Retinal pigment epithelial cell (primary cell): ENCODE measurements around the gene FBXW7.
"Not testable (repeated sequence)": the region's sequence is repeated elsewhere in the genome, so short reads cannot be mapped to it uniquely, and the experiment has no call there.

Source experiments
- DNase-seq: peaks from one replicate; pipeline ENCODE4 v3.0.0-alpha.2; 2010; ENCODE audit warnings: low read depth
- H3K4me3 ChIP-seq: 2 replicates; pipeline ENCODE4 v1.5.1; 2011; ENCODE audit warnings: mild to moderate bottlenecking, low read length, control low read depth, moderate library complexity
- TF ChIP-seq, protein P1 (sequence below): conservative IDR thresholded peaks from 2 replicates; pipeline ENCODE4 v1.5.1; 2011; ENCODE audit warnings: low read depth, low read length, control low read depth, inconsistent platforms

Gene FBXW7

DNA sequence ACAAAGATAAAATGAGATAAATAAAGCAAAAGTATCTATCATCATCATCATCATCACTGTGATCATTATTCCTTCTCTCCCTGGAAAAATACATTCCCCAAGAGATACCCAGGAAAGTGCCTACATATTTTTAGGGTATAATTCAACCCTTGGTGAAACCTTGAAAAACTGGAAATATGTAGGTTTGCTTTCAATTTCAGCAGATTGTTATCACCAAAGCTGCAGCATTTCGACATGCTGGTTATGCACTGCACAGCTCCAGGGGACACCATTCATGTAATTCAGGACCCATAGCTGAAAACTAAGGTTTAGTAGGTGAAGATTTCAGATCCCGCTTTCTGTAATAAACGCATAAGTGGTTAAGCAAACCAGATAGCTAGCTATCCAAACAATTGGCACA is 28.4 kb upstream of the FBXW7 start:
- no peak for DNase-seq
- H3K4me3 ChIP-seq, result no peak overlapping the region
- TF ChIP-seq, protein P1, sequence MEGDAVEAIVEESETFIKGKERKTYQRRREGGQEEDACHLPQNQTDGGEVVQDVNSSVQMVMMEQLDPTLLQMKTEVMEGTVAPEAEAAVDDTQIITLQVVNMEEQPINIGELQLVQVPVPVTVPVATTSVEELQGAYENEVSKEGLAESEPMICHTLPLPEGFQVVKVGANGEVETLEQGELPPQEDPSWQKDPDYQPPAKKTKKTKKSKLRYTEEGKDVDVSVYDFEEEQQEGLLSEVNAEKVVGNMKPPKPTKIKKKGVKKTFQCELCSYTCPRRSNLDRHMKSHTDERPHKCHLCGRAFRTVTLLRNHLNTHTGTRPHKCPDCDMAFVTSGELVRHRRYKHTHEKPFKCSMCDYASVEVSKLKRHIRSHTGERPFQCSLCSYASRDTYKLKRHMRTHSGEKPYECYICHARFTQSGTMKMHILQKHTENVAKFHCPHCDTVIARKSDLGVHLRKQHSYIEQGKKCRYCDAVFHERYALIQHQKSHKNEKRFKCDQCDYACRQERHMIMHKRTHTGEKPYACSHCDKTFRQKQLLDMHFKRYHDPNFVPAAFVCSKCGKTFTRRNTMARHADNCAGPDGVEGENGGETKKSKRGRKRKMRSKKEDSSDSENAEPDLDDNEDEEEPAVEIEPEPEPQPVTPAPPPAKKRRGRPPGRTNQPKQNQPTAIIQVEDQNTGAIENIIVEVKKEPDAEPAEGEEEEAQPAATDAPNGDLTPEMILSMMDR, result no peak

DNA sequence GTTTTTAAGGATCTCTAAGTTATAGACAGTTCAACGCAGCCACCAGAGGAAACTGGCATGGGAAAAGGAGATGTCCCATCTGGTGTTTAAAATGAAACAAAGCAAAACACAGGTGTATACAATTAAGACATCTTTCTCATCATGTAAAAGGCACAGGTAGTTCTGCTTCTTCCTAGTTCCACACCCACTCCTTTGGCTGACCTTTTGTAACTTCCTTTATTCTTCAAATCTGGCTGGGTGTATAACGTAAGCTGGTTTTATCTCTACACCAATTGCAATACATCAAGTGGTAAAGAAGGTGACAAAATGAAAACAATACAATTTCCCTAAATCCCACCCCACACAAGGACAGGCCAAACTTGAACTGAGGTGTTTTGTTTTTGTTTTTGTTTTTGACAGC is 27.3 kb upstream of the FBXW7 start:
- TF ChIP-seq, protein P1, result no peak
- no peak overlapping the region for H3K4me3 ChIP-seq

DNA sequence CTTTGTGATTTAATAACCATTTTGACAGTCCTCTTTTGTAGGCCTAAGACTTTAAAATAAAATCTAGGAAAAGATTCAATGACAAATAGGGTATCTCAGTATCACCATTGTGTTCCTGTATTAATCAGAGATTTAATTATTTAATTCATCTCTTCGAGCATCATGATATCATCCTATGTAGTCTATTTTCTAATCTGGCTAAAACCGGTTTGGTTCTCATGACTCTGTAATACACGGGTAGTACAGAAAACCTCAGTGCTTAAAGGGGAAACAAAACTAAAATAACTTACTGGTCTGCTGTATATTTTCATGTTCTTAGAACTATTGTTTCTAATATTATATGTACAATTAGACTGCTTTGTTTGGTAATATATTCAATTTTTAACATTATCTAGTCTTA is 23.7 kb upstream of the FBXW7 start:
- TF ChIP-seq, protein P1, result no peak
- H3K4me3 ChIP-seq, result no peak overlapping the region
- no peak for DNase-seq

More for the DNA sequence above, 27.3 kb upstream of the FBXW7 start:
- no peak for DNase-seq

DNA sequence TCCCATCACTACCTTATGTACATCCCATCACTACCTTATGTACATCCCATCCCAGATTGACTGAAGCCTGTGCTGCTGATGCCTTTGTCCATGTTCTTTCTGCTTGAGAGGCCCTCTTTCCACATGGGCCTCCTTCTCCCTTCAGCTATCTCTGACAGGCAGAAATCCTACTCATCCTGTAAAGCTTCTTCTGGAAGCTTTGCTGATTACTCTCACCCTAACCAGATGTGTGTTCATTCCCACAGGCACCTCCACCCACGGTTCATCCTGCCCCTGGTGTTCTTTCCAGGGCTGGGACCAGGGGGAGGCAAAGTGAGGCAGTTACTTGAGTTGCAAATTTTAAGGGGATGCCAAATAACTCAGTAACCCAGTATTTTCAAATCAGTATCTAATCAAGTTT is 22.5 kb upstream of the FBXW7 start:
- TF ChIP-seq, protein P1, result no peak
- H3K4me3 ChIP-seq, result no peak overlapping the region
- DNase-seq, result no peak

DNA sequence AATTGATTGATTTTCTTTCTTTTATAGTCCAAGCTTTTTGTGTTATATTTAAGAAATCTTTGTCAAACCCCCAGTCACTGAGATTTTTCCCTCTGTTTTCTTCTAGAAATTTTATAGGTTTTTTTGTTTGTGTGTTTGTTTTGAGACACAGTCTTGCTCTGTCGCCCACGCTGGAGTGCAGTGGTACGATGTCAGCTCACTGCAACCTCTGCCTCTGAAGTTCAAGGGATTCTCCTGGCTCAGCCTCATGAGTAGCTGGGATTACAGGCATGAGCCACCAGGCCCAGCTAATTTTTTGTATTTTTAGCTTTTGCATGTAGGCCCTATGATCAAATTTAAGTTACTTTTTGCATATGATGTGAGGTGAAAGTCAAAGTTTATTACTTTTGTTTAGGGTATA is 20.9 kb upstream of the FBXW7 start:
- TF ChIP-seq, protein P1, result no peak
- H3K4me3 ChIP-seq, result no peak overlapping the region
- DNase-seq, result no peak

DNA sequence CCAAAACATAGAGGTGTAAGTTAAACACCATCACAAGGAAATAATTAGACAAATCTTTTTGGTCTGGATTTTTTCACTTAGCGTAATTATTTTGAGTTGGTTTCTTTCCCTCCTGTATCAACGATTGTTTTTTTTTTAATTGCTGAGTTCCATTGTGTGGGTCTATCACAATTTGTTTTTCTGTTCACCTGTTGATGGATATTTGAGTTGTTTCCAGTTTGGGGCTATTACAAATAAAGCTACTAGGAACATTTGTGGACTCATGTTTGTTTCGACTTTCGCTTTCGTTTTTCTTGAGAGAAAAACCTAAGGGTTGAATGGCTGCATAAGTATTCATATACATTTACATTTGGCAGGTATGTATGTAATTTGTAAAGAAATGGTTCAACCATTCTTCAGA is 20.4 kb upstream of the FBXW7 start:
- no peak for DNase-seq
- no peak overlapping the region for H3K4me3 ChIP-seq
- TF ChIP-seq, protein P1, result no peak

DNA sequence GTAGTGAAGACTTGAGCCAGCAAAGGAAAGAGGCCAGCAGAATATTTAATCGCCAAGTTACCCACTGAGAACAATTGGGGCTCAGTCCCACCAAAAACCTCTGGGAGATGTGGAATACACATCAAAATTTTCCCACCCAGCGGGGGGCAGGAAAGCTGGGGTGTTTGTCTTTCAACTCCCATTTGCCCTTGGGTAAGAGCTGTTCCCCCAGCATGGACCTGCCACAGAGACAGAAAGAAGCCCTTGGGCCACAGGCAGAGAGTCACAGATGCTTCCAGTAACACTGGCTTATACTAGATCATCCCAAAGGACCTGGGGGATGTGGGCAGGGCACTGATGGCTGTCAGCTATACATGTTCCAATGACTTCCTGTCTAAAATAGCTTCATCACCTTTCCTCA is 18.9 kb upstream of the FBXW7 start:
- H3K4me3 ChIP-seq, result no peak overlapping the region
- TF ChIP-seq, protein P1, result no peak
- DNase-seq, result no peak

DNA sequence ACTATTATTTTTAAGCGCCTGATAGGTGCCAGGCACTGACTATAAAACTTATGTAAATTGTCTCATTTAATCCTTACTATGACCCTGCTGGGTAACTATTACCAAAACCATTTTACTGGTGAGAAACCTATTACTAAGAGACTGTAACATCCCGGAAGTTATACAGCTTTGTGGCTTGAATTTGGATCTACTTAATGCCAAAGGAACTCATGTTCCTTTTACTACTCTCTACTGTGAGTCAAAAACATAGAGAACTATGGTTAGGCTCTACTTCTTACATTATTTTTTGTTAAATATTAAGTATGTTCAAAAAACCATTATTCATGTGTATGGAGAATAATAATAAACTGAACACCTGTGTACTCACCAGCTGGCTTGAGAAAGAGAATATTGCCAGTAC is 14.8 kb upstream of the FBXW7 start:
- not testable (repeated sequence) for H3K4me3 ChIP-seq, DNase-seq
